Measurements from ENCODE around the gene TEX54.
"Not testable (repeated sequence)": the region's sequence is repeated elsewhere in the genome, so short reads cannot be mapped to it uniquely, and the experiment has no call there.

GRCh38 chr11:62842891-62843290, 10.2 kb upstream of the TEX54 start:
- not testable (repeated sequence) for TF ChIP-seq EP300 (IDR thresholded peaks at IDR 0.05; ENCODE audit: low read depth); POLR2AphosphoS5 (IDR thresholded peaks at IDR 0.05)
